Kasumi-1 (cell line): ENCODE measurements around the gene SHF.
"Not testable (repeated sequence)": the region's sequence is repeated elsewhere in the genome, so short reads cannot be mapped to it uniquely, and the experiment has no call there.

ENCODE experiments used
- DNase-seq, 2 experiments: peaks; one replicate each; lab custom pipeline; 2025; lab: John Stamatoyannopoulos, UW

Gene SHF

GRCh38 chr15:45187894-45188830 is at the start of gene SHF:
TSS of gene SHF (minus strand) at chr15:45187966. CDS start at chr15:45187951, 15 bp downstream.
- DNase-seq: peak; percentile 19

GRCh38 chr15:45236806-45237205 is 49.0 kb upstream of the SHF start:
- DNase-seq: not testable (repeated sequence)

- no peak for DNase-seq
These were observed 46.9 kb upstream of the SHF start for GRCh38 chr15:45234562-45235235.

- no peak for DNase-seq
These were observed 44.2 kb upstream of the SHF start for GRCh38 chr15:45231864-45232562.

- no peak for DNase-seq
These were observed 43.4 kb upstream of the SHF start for GRCh38 chr15:45231132-45231531.

GRCh38 chr15:45230245-45230965 is 42.6 kb upstream of the SHF start:
- DNase-seq: no peak

- DNase-seq: no peak
These were observed 41.2 kb upstream of the SHF start for GRCh38 chr15:45228931-45229330.

- no peak for DNase-seq
These were observed 37.9 kb upstream of the SHF start for GRCh38 chr15:45225506-45226273.

GRCh38 chr15:45224621-45225217 is 37.0 kb upstream of the SHF start:
- no peak for DNase-seq

- no peak for DNase-seq
These were observed 34.2 kb upstream of the SHF start for GRCh38 chr15:45221967-45222366.

GRCh38 chr15:45221053-45221599 is 33.4 kb upstream of the SHF start:
- no peak for DNase-seq

- no peak for DNase-seq
These were observed 24.7 kb upstream of the SHF start for GRCh38 chr15:45212493-45212892.

- DNase-seq: peak; percentile 28 to 69
These were observed 17.4 kb upstream of the SHF start for GRCh38 chr15:45205192-45205591.

GRCh38 chr15:45203182-45203581 is 15.4 kb upstream of the SHF start:
- DNase-seq: no peak

GRCh38 chr15:45201869-45202268 is 14.1 kb upstream of the SHF start:
- no peak for DNase-seq

GRCh38 chr15:45201557-45201859 is 13.7 kb upstream of the SHF start:
- no peak for DNase-seq

GRCh38 chr15:45200799-45201556 is 13.2 kb upstream of the SHF start:
- peak; percentile 34 to 43 for DNase-seq

- peak; percentile 68 to 89 for DNase-seq
These were observed 12.4 kb upstream of the SHF start for GRCh38 chr15:45200001-45200798.
